ENCODE data around the gene DCDC2. TPM values are rescaled to one million over a fixed set of nuclear protein-coding genes. Genes with fewer than 3 reads are reported as not detected.
"Not testable (repeated sequence)": the region's sequence is repeated elsewhere in the genome, so short reads cannot be mapped to it uniquely, and the experiment has no call there.

Gene DCDC2
- total and polyA plus RNA-seq, 4 donors: 0.13 TPM; not detected in 3

DNA sequence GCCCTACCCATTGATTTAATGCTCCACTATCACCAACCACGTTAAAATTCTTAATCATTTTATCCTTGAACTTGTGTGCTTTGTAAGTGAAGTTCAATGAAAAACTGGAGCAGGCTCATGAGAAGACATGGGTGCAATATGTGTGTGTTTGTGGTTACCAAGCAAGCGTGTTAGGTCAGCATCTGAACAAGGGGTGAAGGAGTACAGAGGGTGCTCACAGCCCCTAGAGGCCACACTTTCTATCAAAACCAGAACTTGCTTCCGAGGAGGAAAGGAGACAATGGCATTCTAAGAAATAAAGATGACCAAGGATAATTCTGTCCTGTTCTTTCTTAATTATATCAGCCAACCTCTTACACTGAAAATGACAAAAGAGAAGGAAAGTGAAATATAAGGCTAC, 138.2 kb downstream of the DCDC2 start:
- ATAC-seq (ENCODE audit: low FRiP score) (no peak), DNase-seq (no peak)
- Histone ChIP-seq H3K9me3 (ENCODE audit: control insufficient read depth, low read length) (no peaks in the 10 kb centered on the region), H3K4me1 (ENCODE audit: control insufficient read depth in 1 of 2, insufficient read depth in 2 of 2, low read length in 2 of 2) (no peaks in the 10 kb centered on the region), H3K27me3 (ENCODE audit: control insufficient read depth in 1 of 2, insufficient read depth in 2 of 2, low read length in 1 of 2) (no peaks in the 10 kb centered on the region), H3K27ac (ENCODE audit: low read depth in 1 of 2, low read length in 2 of 2) (no peak overlapping the region), H3K4me3 (ENCODE audit: low read length in 2 of 2) (no peak overlapping the region), H3K36me3 (ENCODE audit: control insufficient read depth in 1 of 2, insufficient read depth in 2 of 2, low read length in 1 of 2) (no peaks in the 10 kb centered on the region)
- intact Hi-C loops (cut with DNase I): no loop called here
- WGBS, 2 donors: 72 to 81% methylated on average over 3 of the region's 3 CpGs

- DNase-seq: no peak
- no peaks in the 10 kb centered on the region for H3K9me3 ChIP-seq (ENCODE audit: control insufficient read depth, low read length)
- no peak overlapping the region for H3K27ac ChIP-seq (ENCODE audit: low read depth in 1 of 2, low read length in 2 of 2)
- no peaks in the 10 kb centered on the region for H3K27me3 ChIP-seq (ENCODE audit: control insufficient read depth in 1 of 2, insufficient read depth in 2 of 2, low read length in 1 of 2)
- no peak overlapping the region for H3K4me3 ChIP-seq (ENCODE audit: low read length in 2 of 2)
- no peaks in the 10 kb centered on the region for H3K36me3 ChIP-seq (ENCODE audit: control insufficient read depth in 1 of 2, insufficient read depth in 2 of 2, low read length in 1 of 2)
- no peak for ATAC-seq (ENCODE audit: low FRiP score)
- H3K4me1 ChIP-seq (ENCODE audit: control insufficient read depth in 1 of 2, insufficient read depth in 2 of 2, low read length in 2 of 2): no peaks in the 10 kb centered on the region
- WGBS, 2 donors: 84 to 86% methylated on average over 5 of the region's 5 CpGs
- intact Hi-C loops (cut with DNase I): no loop called here
Measured at GRCh38 chr6:24214984-24215383, 142.9 kb downstream of the DCDC2 start.

DNA sequence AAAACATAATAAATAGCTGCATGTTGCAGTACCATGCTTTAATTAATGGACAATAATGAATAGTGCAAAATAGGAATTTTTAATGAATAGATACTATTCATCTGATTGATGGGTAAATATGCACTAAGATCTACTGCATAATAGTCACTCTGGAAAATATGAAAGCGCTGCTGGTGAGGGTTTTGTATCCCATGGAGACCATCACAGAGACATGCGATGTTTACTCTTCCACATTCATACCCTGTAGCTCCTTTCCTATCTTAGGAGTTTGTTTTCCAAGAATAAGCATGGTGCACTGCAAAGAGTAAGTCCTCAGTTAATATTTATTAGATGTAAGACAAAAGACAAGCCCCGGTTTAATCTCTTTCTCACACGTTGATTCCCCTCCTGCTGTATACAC, 150.4 kb downstream of the DCDC2 start:
- DNase-seq: no peak
- no peak overlapping the region for H3K27ac ChIP-seq (ENCODE audit: low read depth in 1 of 2, low read length in 2 of 2)
- H3K4me1 ChIP-seq (ENCODE audit: control insufficient read depth in 1 of 2, insufficient read depth in 2 of 2, low read length in 2 of 2): no peaks in the 10 kb centered on the region
- WGBS, 2 donors: 77 to 84% methylated on average over 4 of the region's 4 CpGs
- H3K9me3 ChIP-seq (ENCODE audit: control insufficient read depth, low read length): no peaks in the 10 kb centered on the region
- no peaks in the 10 kb centered on the region for H3K36me3 ChIP-seq (ENCODE audit: control insufficient read depth in 1 of 2, insufficient read depth in 2 of 2, low read length in 1 of 2)
- no peak overlapping the region for H3K4me3 ChIP-seq (ENCODE audit: low read length in 2 of 2)
- ATAC-seq (ENCODE audit: low FRiP score): no peak
- H3K27me3 ChIP-seq (ENCODE audit: control insufficient read depth in 1 of 2, insufficient read depth in 2 of 2, low read length in 1 of 2): no peaks in the 10 kb centered on the region
- intact Hi-C loops (cut with DNase I): loop anchor here in 1 of 2 donors (5.0 kb wide), 1 partner anchor 145 kb away; no protein-coding TSS in a partner anchor

DNA sequence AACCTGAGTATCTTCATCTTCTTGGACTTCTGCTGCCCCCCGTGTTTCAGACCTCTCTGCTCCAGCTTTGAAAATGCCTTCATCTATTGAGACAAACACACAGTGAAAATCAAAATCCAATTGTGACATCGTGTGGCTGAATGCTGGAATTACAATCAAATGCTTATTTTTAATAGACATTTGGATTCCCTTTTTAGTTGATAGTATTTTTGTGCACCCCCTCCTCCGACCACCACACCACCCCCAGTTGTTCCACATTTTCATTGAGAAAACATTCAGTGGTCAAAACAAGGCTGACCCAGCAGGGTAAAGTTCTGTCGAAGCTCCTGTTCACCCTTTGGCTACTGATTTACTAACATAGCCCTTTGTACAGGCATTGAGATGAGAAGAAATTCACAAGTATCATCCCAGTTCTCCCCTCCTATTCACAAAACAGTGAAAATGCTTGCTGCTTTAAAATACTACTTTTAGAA, 152.8 kb downstream of the DCDC2 start:
- no peaks in the 10 kb centered on the region for H3K36me3 ChIP-seq (ENCODE audit: control insufficient read depth in 1 of 2, insufficient read depth in 2 of 2, low read length in 1 of 2)
- no peaks in the 10 kb centered on the region for H3K27me3 ChIP-seq (ENCODE audit: control insufficient read depth in 1 of 2, insufficient read depth in 2 of 2, low read length in 1 of 2)
- ATAC-seq (ENCODE audit: low FRiP score) (no peak), DNase-seq (no peak)
- no peaks in the 10 kb centered on the region for H3K9me3 ChIP-seq (ENCODE audit: control insufficient read depth, low read length)
- no peak overlapping the region for H3K27ac ChIP-seq (ENCODE audit: low read depth in 1 of 2, low read length in 2 of 2)
- no peak overlapping the region for H3K4me3 ChIP-seq (ENCODE audit: low read length in 2 of 2)
- intact Hi-C loops (cut with DNase I): loop anchor here in 1 of 2 donors (5.0 kb wide), 1 partner anchor 143 kb away; no protein-coding TSS in a partner anchor
- no peaks in the 10 kb centered on the region for H3K4me1 ChIP-seq (ENCODE audit: control insufficient read depth in 1 of 2, insufficient read depth in 2 of 2, low read length in 2 of 2)
- WGBS, 2 donors: 6% methylated on average over 4 of the region's 4 CpGs

DNA sequence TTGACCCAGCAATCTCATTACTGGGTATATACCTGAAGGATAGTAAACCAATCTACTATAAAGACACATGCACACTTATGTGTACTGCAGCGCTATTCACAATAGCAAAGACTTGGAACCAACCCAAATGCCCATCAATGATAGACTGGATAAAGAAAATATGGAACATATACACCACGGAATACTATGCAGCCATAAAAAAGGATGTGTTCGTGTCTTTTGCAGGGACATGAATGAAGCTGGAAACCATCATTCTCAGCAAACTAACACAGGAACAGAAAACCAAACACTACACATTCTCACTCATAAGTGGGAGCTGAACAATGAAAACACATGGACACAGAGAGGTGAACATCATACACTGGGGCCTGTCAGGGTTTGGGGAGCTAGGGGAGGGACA, 153.7 kb downstream of the DCDC2 start:
- H3K36me3 ChIP-seq (ENCODE audit: control insufficient read depth in 1 of 2, insufficient read depth in 2 of 2, low read length in 1 of 2); H3K4me3 ChIP-seq (ENCODE audit: low read length in 2 of 2); H3K9me3 ChIP-seq (ENCODE audit: control insufficient read depth, low read length); H3K27me3 ChIP-seq (ENCODE audit: control insufficient read depth in 1 of 2, insufficient read depth in 2 of 2, low read length in 1 of 2); H3K27ac ChIP-seq (ENCODE audit: low read depth in 1 of 2, low read length in 2 of 2); intact Hi-C loops (cut with DNase I); H3K4me1 ChIP-seq (ENCODE audit: control insufficient read depth in 1 of 2, insufficient read depth in 2 of 2, low read length in 2 of 2); DNase-seq; ATAC-seq (ENCODE audit: low FRiP score): not testable (repeated sequence)
- 90 to 93% methylated on average over 3 of the region's 3 CpGs for WGBS, 2 donors

- Histone ChIP-seq H3K27ac (ENCODE audit: low read depth in 1 of 2, low read length in 2 of 2) (no peak overlapping the region), H3K4me1 (ENCODE audit: control insufficient read depth in 1 of 2, insufficient read depth in 2 of 2, low read length in 2 of 2) (no peaks in the 10 kb centered on the region), H3K9me3 (ENCODE audit: control insufficient read depth, low read length) (no peaks in the 10 kb centered on the region), H3K36me3 (ENCODE audit: control insufficient read depth in 1 of 2, insufficient read depth in 2 of 2, low read length in 1 of 2) (no peaks in the 10 kb centered on the region), H3K27me3 (ENCODE audit: control insufficient read depth in 1 of 2, insufficient read depth in 2 of 2, low read length in 1 of 2) (no peaks in the 10 kb centered on the region), H3K4me3 (ENCODE audit: low read length in 2 of 2) (no peak overlapping the region)
- DNase-seq (no peak), ATAC-seq (ENCODE audit: low FRiP score) (no peak)
- intact Hi-C loops (cut with DNase I): no loop called here
- 87 to 92% methylated on average over 1 of the region's 1 CpG for WGBS, 2 donors
Measured at GRCh38 chr6:24197892-24198291, 160.0 kb downstream of the DCDC2 start.

- H3K4me1 ChIP-seq (ENCODE audit: control insufficient read depth in 1 of 2, insufficient read depth in 2 of 2, low read length in 2 of 2): no peaks in the 10 kb centered on the region
- no peaks in the 10 kb centered on the region for H3K36me3 ChIP-seq (ENCODE audit: control insufficient read depth in 1 of 2, insufficient read depth in 2 of 2, low read length in 1 of 2)
- no peak for ATAC-seq (ENCODE audit: low FRiP score)
- H3K27ac ChIP-seq (ENCODE audit: low read depth in 1 of 2, low read length in 2 of 2): no peak overlapping the region
- H3K27me3 ChIP-seq (ENCODE audit: control insufficient read depth in 1 of 2, insufficient read depth in 2 of 2, low read length in 1 of 2): no peaks in the 10 kb centered on the region
- no peaks in the 10 kb centered on the region for H3K9me3 ChIP-seq (ENCODE audit: control insufficient read depth, low read length)
- WGBS, 2 donors: 93 to 96% methylated on average over 3 of the region's 3 CpGs
- intact Hi-C loops (cut with DNase I): no loop called here
- H3K4me3 ChIP-seq (ENCODE audit: low read length in 2 of 2): no peak overlapping the region
- no peak for DNase-seq
Measured at GRCh38 chr6:24195836-24196597, 161.8 kb downstream of the DCDC2 start.

GRCh38 chr6:24194978-24195700, 162.7 kb downstream of the DCDC2 start:
- Histone ChIP-seq H3K9me3 (ENCODE audit: control insufficient read depth, low read length) (no peaks in the 10 kb centered on the region), H3K36me3 (ENCODE audit: control insufficient read depth in 1 of 2, insufficient read depth in 2 of 2, low read length in 1 of 2) (no peaks in the 10 kb centered on the region), H3K4me3 (ENCODE audit: low read length in 2 of 2) (no peak overlapping the region), H3K27me3 (ENCODE audit: control insufficient read depth in 1 of 2, insufficient read depth in 2 of 2, low read length in 1 of 2) (no peaks in the 10 kb centered on the region), H3K4me1 (ENCODE audit: control insufficient read depth in 1 of 2, insufficient read depth in 2 of 2, low read length in 2 of 2) (no peaks in the 10 kb centered on the region), H3K27ac (ENCODE audit: low read depth in 1 of 2, low read length in 2 of 2) (no peak overlapping the region)
- DNase-seq: no peak
- no peak for ATAC-seq (ENCODE audit: low FRiP score)
- WGBS, 2 donors: 86 to 88% methylated on average over 2 of the region's 2 CpGs
- intact Hi-C loops (cut with DNase I): no loop called here

DNA sequence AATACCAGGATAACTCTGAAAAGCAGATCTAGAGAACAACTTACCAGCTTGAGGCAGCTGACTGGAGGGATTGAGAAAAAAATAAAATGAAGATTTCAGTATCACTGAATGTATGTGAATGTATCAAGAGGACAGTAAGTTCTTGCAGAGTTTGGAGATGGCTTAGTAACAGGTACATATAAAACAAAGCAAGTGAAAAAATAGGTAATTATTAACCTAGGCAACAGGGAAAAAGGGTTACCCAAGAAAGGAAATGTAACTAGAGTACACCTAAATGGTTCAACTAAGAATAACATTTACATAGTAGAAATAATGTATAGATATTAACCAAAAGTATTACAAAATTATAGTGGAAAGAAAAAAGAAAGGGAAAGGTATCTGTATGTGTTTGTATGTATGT, 164.5 kb downstream of the DCDC2 start:
- Histone ChIP-seq H3K36me3 (ENCODE audit: control insufficient read depth in 1 of 2, insufficient read depth in 2 of 2, low read length in 1 of 2) (no peaks in the 10 kb centered on the region), H3K27me3 (ENCODE audit: control insufficient read depth in 1 of 2, insufficient read depth in 2 of 2, low read length in 1 of 2) (no peaks in the 10 kb centered on the region), H3K4me3 (ENCODE audit: low read length in 2 of 2) (no peak overlapping the region), H3K4me1 (ENCODE audit: control insufficient read depth in 1 of 2, insufficient read depth in 2 of 2, low read length in 2 of 2) (no peaks in the 10 kb centered on the region), H3K27ac (ENCODE audit: low read depth in 1 of 2, low read length in 2 of 2) (no peak overlapping the region), H3K9me3 (ENCODE audit: control insufficient read depth, low read length) (no peaks in the 10 kb centered on the region)
- DNase-seq (no peak), ATAC-seq (ENCODE audit: low FRiP score) (no peak)
- intact Hi-C loops (cut with DNase I): no loop called here
